HFFc6 (cell line): ENCODE measurements around the gene IL6R. TPM values are rescaled to one million over a fixed set of nuclear protein-coding genes. Genes with fewer than 3 reads are reported as not detected.

Experiments used
- DNase-seq: peaks from one replicate; pipeline ENCODE4 v3.0.0-alpha.2; 2018
- H3K27ac Mint-ChIP-seq: 2 replicates; pipeline ENCODE4 v1.8.0; 2020; ENCODE audit warnings: mild to moderate bottlenecking, mixed read lengths
- H3K27me3 Mint-ChIP-seq: 2 replicates; pipeline ENCODE4 v1.8.0; 2021; ENCODE audit warnings: mild to moderate bottlenecking, moderate library complexity, mixed read lengths; ENCODE audit not compliant: insufficient read depth
- H3K36me3 Mint-ChIP-seq: 2 replicates; pipeline ENCODE4 v1.8.0; 2021; ENCODE audit warnings: low read depth, mixed read lengths
- H3K4me1 Mint-ChIP-seq: 2 replicates; pipeline ENCODE4 v1.8.0; 2020; ENCODE audit warnings: low read depth, mixed read lengths
- H3K4me3 Mint-ChIP-seq: 2 replicates; pipeline ENCODE4 v1.8.0; 2020; ENCODE audit warnings: mild to moderate bottlenecking, moderate library complexity, mixed read lengths
- H3K9me3 Mint-ChIP-seq: 2 replicates; pipeline ENCODE4 v1.8.0; 2020; ENCODE audit warnings: mild to moderate bottlenecking, mixed read lengths
- total RNA-seq, 6 experiments: library from RNA; stranded (reverse); fragmentation: NEBNext Ultra II Directional; extraction: Animal tissue kit (Norgen Biotek cat#: 25700); gene quantifications; 2 replicates in 1 of 6; 3 replicates in 5 of 6; pipeline ENCODE4 v1.2.3, GENCODE V29; 2021
- TF ChIP-seq, protein P1 (sequence below): fragments of 200-600 bp; sonication (generic); IDR thresholded peaks from 2 replicates; pipeline ENCODE4 v1.5.0; 2021; ENCODE audit warnings: antibody characterized with exemption, mild to moderate bottlenecking

The IL6R gene
- total RNA-seq, 6 experiments from 2014 or later, result 2.0 to 3.9 (median 2.3) TPM

DNA sequence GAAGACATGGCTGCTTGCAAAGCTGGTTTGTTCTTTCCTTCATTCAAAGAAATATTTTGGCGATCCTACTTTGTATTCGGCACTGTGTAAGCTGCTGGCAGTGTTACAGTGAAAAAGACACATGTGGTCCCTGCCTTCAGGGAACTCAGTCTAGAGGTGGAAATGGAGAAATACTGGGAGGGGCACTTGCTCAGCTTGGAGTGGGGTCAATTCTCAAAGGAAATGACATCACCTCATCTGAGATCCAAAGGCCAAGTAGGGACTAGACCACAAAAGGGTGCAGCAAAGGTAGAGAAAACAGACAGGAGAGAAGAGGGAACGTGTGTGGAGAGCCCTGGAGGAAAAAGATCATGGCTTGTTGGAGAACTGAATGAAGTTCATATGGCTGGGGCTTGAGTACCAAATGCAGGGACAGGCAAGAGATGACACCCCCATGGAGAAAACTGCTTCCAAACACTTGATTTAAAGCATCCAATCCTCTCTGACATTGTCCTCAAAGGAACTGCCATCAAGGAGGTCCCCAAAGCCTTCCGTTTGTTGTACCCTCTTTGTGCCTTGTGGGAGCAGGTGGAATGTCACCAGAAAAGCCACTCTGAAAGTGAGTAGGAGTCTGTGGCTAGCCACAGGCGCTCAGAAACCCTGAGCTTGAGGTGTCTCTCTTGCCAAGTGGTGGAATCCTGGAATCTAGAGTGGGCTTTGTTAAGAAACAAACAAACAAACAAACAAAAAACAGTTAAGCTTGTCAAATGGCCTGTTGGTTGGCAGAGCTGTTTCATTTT, 48.6 kb downstream of the IL6R start:
- H3K4me3 Mint-ChIP-seq, result peak overlapping the region; percentile 22
- TF ChIP-seq, protein P1, sequence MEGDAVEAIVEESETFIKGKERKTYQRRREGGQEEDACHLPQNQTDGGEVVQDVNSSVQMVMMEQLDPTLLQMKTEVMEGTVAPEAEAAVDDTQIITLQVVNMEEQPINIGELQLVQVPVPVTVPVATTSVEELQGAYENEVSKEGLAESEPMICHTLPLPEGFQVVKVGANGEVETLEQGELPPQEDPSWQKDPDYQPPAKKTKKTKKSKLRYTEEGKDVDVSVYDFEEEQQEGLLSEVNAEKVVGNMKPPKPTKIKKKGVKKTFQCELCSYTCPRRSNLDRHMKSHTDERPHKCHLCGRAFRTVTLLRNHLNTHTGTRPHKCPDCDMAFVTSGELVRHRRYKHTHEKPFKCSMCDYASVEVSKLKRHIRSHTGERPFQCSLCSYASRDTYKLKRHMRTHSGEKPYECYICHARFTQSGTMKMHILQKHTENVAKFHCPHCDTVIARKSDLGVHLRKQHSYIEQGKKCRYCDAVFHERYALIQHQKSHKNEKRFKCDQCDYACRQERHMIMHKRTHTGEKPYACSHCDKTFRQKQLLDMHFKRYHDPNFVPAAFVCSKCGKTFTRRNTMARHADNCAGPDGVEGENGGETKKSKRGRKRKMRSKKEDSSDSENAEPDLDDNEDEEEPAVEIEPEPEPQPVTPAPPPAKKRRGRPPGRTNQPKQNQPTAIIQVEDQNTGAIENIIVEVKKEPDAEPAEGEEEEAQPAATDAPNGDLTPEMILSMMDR, result no peak
- no peaks in the 10 kb centered on the region for H3K27me3 Mint-ChIP-seq
- 0 out of 2 replicates have a peak, but pooled peaks cover 6% of the 10 kb centered on the region for H3K36me3 Mint-ChIP-seq
- no peaks in the 10 kb centered on the region for H3K9me3 Mint-ChIP-seq
- peak overlapping the region; percentile 7; the same call in 1 of the 2 replicates for H3K27ac Mint-ChIP-seq
- peaks cover 14% of the 10 kb centered on the region for H3K4me1 Mint-ChIP-seq
- no peak for DNase-seq

GRCh38 chr1:154454386-154455120, 49.4 kb downstream of the IL6R start:
- Mint-ChIP-seq H3K4me1 (peaks cover 14% of the 10 kb centered on the region), H3K27me3 (no peaks in the 10 kb centered on the region), H3K36me3 (0 out of 2 replicates have a peak, but pooled peaks cover 6% of the 10 kb centered on the region), H3K4me3 (no peak overlapping the region), H3K9me3 (no peaks in the 10 kb centered on the region), H3K27ac (no peak overlapping the region)
- TF ChIP-seq, protein P1, result no peak
- no peak for DNase-seq

- no peak for DNase-seq
- no peak overlapping the region for H3K4me3 Mint-ChIP-seq
- H3K4me1 Mint-ChIP-seq, result peaks cover 14% of the 10 kb centered on the region
- no peaks in the 10 kb centered on the region for H3K9me3 Mint-ChIP-seq
- H3K27ac Mint-ChIP-seq, result no peak overlapping the region
- 0 out of 2 replicates have a peak, but pooled peaks cover 6% of the 10 kb centered on the region for H3K36me3 Mint-ChIP-seq
- TF ChIP-seq, protein P1, result no peak
- no peaks in the 10 kb centered on the region for H3K27me3 Mint-ChIP-seq
These were observed 51.5 kb downstream of the IL6R start for GRCh38 chr1:154456631-154457030.

GRCh38 chr1:154459080-154459479, 53.9 kb downstream of the IL6R start:
- Mint-ChIP-seq H3K4me3 (no peak overlapping the region), H3K27me3 (peaks cover 1% of the 10 kb centered on the region; the same call in 1 of the 2 replicates), H3K36me3 (no peaks in the 10 kb centered on the region), H3K27ac (no peak overlapping the region), H3K9me3 (no peaks in the 10 kb centered on the region), H3K4me1 (peaks cover 19% of the 10 kb centered on the region)
- TF ChIP-seq, protein P1, result no peak
- DNase-seq, result no peak

DNA sequence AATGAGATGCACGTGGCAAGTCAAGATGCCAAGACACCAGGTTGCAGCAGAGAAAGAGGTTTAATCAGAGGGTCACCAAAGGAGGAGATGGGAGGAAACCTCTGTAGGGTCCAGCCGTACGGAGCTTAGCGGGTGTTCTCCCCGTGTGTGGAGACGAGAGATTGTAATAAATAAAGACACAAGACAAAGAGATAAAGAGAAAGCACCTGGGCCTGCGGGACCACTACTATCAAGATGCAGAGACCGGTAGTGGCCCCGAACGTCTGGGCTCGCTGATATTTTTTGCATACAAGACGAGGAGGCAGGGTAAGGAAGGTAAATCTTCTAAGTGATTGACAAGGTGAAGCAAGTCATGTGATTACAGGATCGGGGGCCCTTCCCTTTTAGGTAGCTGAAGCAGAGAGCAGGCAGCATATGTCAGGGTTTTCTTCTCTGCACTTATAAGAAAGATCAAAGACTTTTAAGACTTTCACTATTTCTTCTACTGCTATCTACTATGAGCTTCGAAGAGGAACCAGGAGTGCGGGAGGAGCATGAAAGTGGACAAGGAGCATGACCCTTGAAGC, 55.6 kb downstream of the IL6R start:
- Mint-ChIP-seq H3K4me1 (peaks cover 19% of the 10 kb centered on the region), H3K36me3 (no peaks in the 10 kb centered on the region), H3K9me3 (no peaks in the 10 kb centered on the region), H3K4me3 (no peak overlapping the region), H3K27ac (no peak overlapping the region), H3K27me3 (peaks cover 2% of the 10 kb centered on the region; the same call in 1 of the 2 replicates)
- TF ChIP-seq, protein P1, result no peak
- no peak for DNase-seq
